ENCODE measurements around the gene ZAR1L. TPM values are rescaled to one million over a fixed set of nuclear protein-coding genes. Genes with fewer than 3 reads are reported as not detected.

ZAR1L gene
- total RNA-seq, 2 experiments from 2014 or later = not detected

DNA sequence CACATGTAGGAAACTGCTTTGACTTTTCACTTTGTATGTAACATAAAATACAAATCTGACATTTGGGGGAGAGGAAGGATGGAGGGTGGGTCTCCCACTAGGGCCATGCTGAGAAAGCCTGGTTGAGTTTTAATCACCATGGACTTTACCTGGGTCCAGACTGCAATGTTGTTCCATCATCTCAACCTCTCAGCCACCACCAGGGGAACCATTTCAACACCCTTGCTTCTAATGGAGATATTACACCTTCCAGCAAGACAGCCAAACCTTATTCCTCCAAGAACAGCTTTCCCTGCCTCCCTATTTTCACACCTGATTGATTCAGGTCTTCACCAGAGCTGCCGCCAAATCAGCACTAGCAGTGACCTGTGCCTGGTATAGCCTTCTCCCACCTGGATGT lies 56.0 kb downstream of the ZAR1L start:
- H3K27me3 Mint-ChIP-seq = peaks cover 15% of the 10 kb centered on the region
- H3K36me3 Mint-ChIP-seq = no peaks in the 10 kb centered on the region
- POLR2A ChIA-PET = interaction anchor here (0.7 kb wide), 1 partner anchor 56 kb away, joined by 3 read pairs; the partner anchor contains the start of genes BRCA2 and ZAR1L
- no peak overlapping the region for H3K27ac Mint-ChIP-seq
- no peak for DNase-seq
- H3K4me3 Mint-ChIP-seq = no peak overlapping the region
- H3K9me3 Mint-ChIP-seq = no peaks in the 10 kb centered on the region
- H3K4me1 Mint-ChIP-seq = no peaks in the 10 kb centered on the region
- no peak for ATAC-seq (ENCODE audit: low read depth)

DNA sequence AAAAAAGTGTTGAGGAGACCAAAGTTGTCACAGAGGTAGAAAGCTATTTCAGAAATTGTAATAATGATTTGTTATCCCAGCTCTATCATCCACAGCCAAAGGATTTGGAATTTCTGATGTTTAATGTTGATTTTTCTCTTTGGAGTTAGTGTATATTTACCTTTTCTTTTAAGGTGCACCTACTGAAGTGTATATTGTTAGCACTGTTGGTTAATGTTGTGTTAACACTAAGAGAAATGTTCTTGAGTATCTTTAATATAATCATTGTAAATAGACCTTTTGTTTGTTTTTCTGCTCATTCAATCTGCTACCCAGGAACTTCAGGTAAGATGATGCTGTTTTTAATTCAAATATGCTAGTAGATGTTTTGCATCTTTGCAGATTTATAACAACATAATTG lies 57.5 kb downstream of the ZAR1L start:
- Mint-ChIP-seq H3K4me1 (no peaks in the 10 kb centered on the region), H3K27me3 (peaks cover 15% of the 10 kb centered on the region), H3K27ac (no peak overlapping the region), H3K4me3 (no peak overlapping the region), H3K9me3 (no peaks in the 10 kb centered on the region), H3K36me3 (no peaks in the 10 kb centered on the region)
- ATAC-seq (ENCODE audit: low read depth) (no peak), DNase-seq (no peak)
- POLR2A ChIA-PET = no interaction called here

- no peaks in the 10 kb centered on the region for H3K9me3 Mint-ChIP-seq
- H3K27me3 Mint-ChIP-seq = peaks cover 15% of the 10 kb centered on the region
- POLR2A ChIA-PET = no interaction called here
- no peak for DNase-seq
- ATAC-seq (ENCODE audit: low read depth) = no peak
- no peak overlapping the region for H3K27ac Mint-ChIP-seq
- no peak overlapping the region for H3K4me3 Mint-ChIP-seq
- no peaks in the 10 kb centered on the region for H3K4me1 Mint-ChIP-seq
- H3K36me3 Mint-ChIP-seq = no peaks in the 10 kb centered on the region
Measured at GRCh38 chr13:32256243-32256642, 58.9 kb downstream of the ZAR1L start.

- no peaks in the 10 kb centered on the region for H3K36me3 Mint-ChIP-seq
- ATAC-seq (ENCODE audit: low read depth) (no peak), DNase-seq (no peak)
- H3K27ac Mint-ChIP-seq = no peak overlapping the region
- POLR2A ChIA-PET = no interaction called here
- no peaks in the 10 kb centered on the region for H3K9me3 Mint-ChIP-seq
- no peak overlapping the region for H3K4me3 Mint-ChIP-seq
- peaks cover 15% of the 10 kb centered on the region for H3K27me3 Mint-ChIP-seq
- no peaks in the 10 kb centered on the region for H3K4me1 Mint-ChIP-seq
Measured at GRCh38 chr13:32255724-32256109, 59.4 kb downstream of the ZAR1L start.

GRCh38 chr13:32254916-32255723 lies 60.0 kb downstream of the ZAR1L start:
- POLR2A ChIA-PET = no interaction called here
- Mint-ChIP-seq H3K4me1 (no peaks in the 10 kb centered on the region), H3K4me3 (no peak overlapping the region), H3K36me3 (no peaks in the 10 kb centered on the region), H3K27ac (no peak overlapping the region), H3K9me3 (no peaks in the 10 kb centered on the region), H3K27me3 (peaks cover 18% of the 10 kb centered on the region)
- DNase-seq (no peak), ATAC-seq (ENCODE audit: low read depth) (no peak)

- Mint-ChIP-seq H3K36me3 (no peaks in the 10 kb centered on the region), H3K4me1 (no peaks in the 10 kb centered on the region), H3K27me3 (peaks cover 16% of the 10 kb centered on the region), H3K9me3 (no peaks in the 10 kb centered on the region), H3K4me3 (no peak overlapping the region), H3K27ac (no peak overlapping the region)
- DNase-seq (no peak), ATAC-seq (ENCODE audit: low read depth) (no peak)
- POLR2A ChIA-PET = no interaction called here
Measured at GRCh38 chr13:32254416-32254815, 60.7 kb downstream of the ZAR1L start.

DNA sequence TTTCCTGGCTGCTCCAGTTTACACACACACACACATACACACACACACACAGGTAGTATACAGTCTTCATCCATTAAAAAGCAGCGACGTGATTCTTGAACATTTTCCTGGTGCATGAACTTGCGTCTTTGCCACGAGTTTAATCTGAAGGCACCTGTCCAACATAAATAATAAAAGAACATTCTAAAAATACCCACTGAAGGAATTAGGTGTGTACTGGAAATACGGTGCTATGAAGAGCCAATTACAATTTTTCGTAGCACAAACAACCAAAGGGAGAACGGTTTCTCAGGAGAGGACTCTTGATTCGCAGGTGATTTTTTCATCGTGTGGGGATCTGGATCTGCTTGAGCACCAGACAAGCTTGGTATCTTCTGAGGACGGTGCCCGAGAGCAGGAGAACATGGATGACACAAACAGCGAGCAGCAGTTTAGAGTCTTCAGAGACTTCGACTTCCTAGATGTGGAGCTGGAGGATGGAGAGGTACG lies 61.2 kb downstream of the ZAR1L start:
- H3K36me3 Mint-ChIP-seq = no peaks in the 10 kb centered on the region
- ATAC-seq (ENCODE audit: low read depth) = no peak

More for the DNA sequence above, 61.2 kb downstream of the ZAR1L start:
- H3K4me1 Mint-ChIP-seq = no peaks in the 10 kb centered on the region
- POLR2A ChIA-PET = no interaction called here
- H3K9me3 Mint-ChIP-seq = no peaks in the 10 kb centered on the region
- no peak overlapping the region for H3K27ac Mint-ChIP-seq
- DNase-seq = no peak
- peaks cover 13% of the 10 kb centered on the region for H3K27me3 Mint-ChIP-seq
- H3K4me3 Mint-ChIP-seq = no peak overlapping the region

Other genes starting within 250 kb of the ZAR1L start
- 10 to 100 TPM; 25.2 to 26.7 TPM for gene BRCA2, start 145 bp upstream of the ZAR1L start, total RNA-seq
- gene N4BP2L1, start 112.8 kb upstream of the ZAR1L start, total RNA-seq = 10 to 100 TPM; 48.4 to 53.0 TPM
- gene N4BP2L2, start 223.4 kb upstream of the ZAR1L start, total RNA-seq = 100 to 1,000 TPM; 160 to 180 TPM